Measurements from ENCODE around the gene GALNT18.

GALNT18 gene

GRCh38 chr11:11491589-11491988 lies 130.2 kb downstream of the GALNT18 start:
- DNase-seq: no peak

- DNase-seq: no peak
Observed at GRCh38 chr11:11491014-11491413, 130.8 kb downstream of the GALNT18 start.

GRCh38 chr11:11486423-11486822 lies 135.4 kb downstream of the GALNT18 start:
- DNase-seq: no peak

- DNase-seq: no peak
Observed at GRCh38 chr11:11486002-11486401, 135.8 kb downstream of the GALNT18 start.

GRCh38 chr11:11483627-11484026 lies 138.2 kb downstream of the GALNT18 start:
- DNase-seq: no peak

GRCh38 chr11:11482730-11483129 lies 139.1 kb downstream of the GALNT18 start:
- DNase-seq: no peak

GRCh38 chr11:11481371-11481770 lies 140.4 kb downstream of the GALNT18 start:
- no peak for DNase-seq

GRCh38 chr11:11480971-11481370 lies 140.8 kb downstream of the GALNT18 start:
- no peak for DNase-seq

- DNase-seq: no peak
Observed at GRCh38 chr11:11478687-11479086, 143.1 kb downstream of the GALNT18 start.

GRCh38 chr11:11477695-11478420 lies 143.9 kb downstream of the GALNT18 start:
- no peak for DNase-seq

- no peak for DNase-seq
Observed at GRCh38 chr11:11476971-11477645, 144.7 kb downstream of the GALNT18 start.

- no peak for DNase-seq
Observed at GRCh38 chr11:11476499-11476898, 145.3 kb downstream of the GALNT18 start.

- DNase-seq: no peak
Observed at GRCh38 chr11:11472106-11472505, 149.7 kb downstream of the GALNT18 start.

- DNase-seq: no peak
Observed at GRCh38 chr11:11471201-11471600, 150.6 kb downstream of the GALNT18 start.

GRCh38 chr11:11468954-11469353 lies 152.9 kb downstream of the GALNT18 start:
- DNase-seq: no peak

GRCh38 chr11:11467312-11467711 lies 154.5 kb downstream of the GALNT18 start:
- no peak for DNase-seq

GRCh38 chr11:11464555-11464954 lies 157.2 kb downstream of the GALNT18 start:
- DNase-seq: no peak

GRCh38 chr11:11463405-11463804 lies 158.4 kb downstream of the GALNT18 start:
- DNase-seq: no peak

- DNase-seq: no peak
Observed at GRCh38 chr11:11461473-11461872, 160.3 kb downstream of the GALNT18 start.

- DNase-seq: no peak
Observed at GRCh38 chr11:11459578-11459977, 162.2 kb downstream of the GALNT18 start.

GRCh38 chr11:11458485-11458884 lies 163.3 kb downstream of the GALNT18 start:
- no peak for DNase-seq

GRCh38 chr11:11458001-11458400 lies 163.8 kb downstream of the GALNT18 start:
- no peak for DNase-seq

GRCh38 chr11:11456866-11457265 lies 164.9 kb downstream of the GALNT18 start:
- DNase-seq: no peak

- no peak for DNase-seq
Observed at GRCh38 chr11:11454671-11455223, 167.1 kb downstream of the GALNT18 start.

Data from CD4-positive, alpha-beta T cell treated with Interleukin-4 for 1 hour (primary cell).